Suprapubic skin (tissue), 4 donors: ENCODE results near the gene LLGL1. TPM values are rescaled to one million over a fixed set of nuclear protein-coding genes. Genes with fewer than 3 reads are reported as not detected.

Experiments used
- DNase-seq, 2 donors: peaks; one replicate each; pipeline ENCODE4 v3.0.0-alpha.2; 2019; ENCODE audit warnings: low spot score in 2 of 2
- H3K27ac ChIP-seq: fragments of 200-600 bp; sonication (generic); one replicate; pipeline ENCODE4 v1.5.1; 2019
- H3K27me3 ChIP-seq: fragments of 200-600 bp; sonication (generic); one replicate; pipeline ENCODE4 v1.5.1; 2019
- H3K36me3 ChIP-seq: fragments of 200-600 bp; sonication (generic); one replicate; pipeline ENCODE4 v1.5.1; 2019
- H3K4me1 ChIP-seq: fragments of 200-600 bp; sonication (generic); one replicate; pipeline ENCODE4 v1.5.1; 2019
- H3K4me3 ChIP-seq: fragments of 200-600 bp; sonication (generic); one replicate; pipeline ENCODE4 v1.5.1; 2019; ENCODE audit warnings: mild to moderate bottlenecking
- H3K9me3 ChIP-seq: fragments of 200-600 bp; sonication (generic); one replicate; pipeline ENCODE4 v1.5.1; 2019
- CTCF ChIP-seq, 2 donors: fragments of 200-600 bp in 1 of 2; fragments of 450-650 bp in 1 of 2; sonication (generic) in 1 of 2; IDR thresholded peaks; one replicate each; pipeline ENCODE4 v1.5.1; 2016 to 2019; ENCODE audit warnings: antibody characterized with exemption in 2 of 2, mild to moderate bottlenecking in 1 of 2, moderate library complexity in 1 of 2
- EP300 ChIP-seq: sonication (generic); formaldehyde crosslinking; IDR thresholded peaks from one replicate; pipeline ENCODE4 v1.6.1; 2017; ENCODE audit warnings: antibody characterized with exemption
- POLR2A ChIP-seq, 2 donors: fragments of 450-650 bp; IDR thresholded peaks; one replicate each; pipeline ENCODE4 v1.6.1; 2017; ENCODE audit warnings: antibody characterized with exemption in 2 of 2, mild to moderate bottlenecking in 2 of 2, moderate library complexity in 2 of 2
- POLR2AphosphoS5 ChIP-seq, 3 donors: sonication (generic); formaldehyde crosslinking; IDR thresholded peaks; one replicate each; pipeline ENCODE4 v1.6.1; 2017; ENCODE audit warnings: antibody characterized with exemption in 3 of 3
- WGBS: methylation state at CpG from one replicate; pipeline ENCODE4 v1.1.5; 2018; 5-methylcytosine and 5-hydroxymethylcytosine counted together
- total RNA-seq, 4 donors: library from RNA; depleted of rRNA; stranded (reverse); fragments of >200 nt; gene quantifications; one replicate each; pipeline ENCODE4 v1.1.0, GENCODE V29; 2016

The LLGL1 gene
- total RNA-seq, 4 donors from 2014 or later = 27.7 to 37.1 (median 32.8) TPM

- 89% methylated on average over 3 of the region's 10 CpGs for WGBS
- H3K4me3 ChIP-seq = no peak overlapping the region
- TF ChIP-seq EP300 = no peak
- TF ChIP-seq CTCF (IDR thresholded peaks at IDR 0.05) = no peak
- TF ChIP-seq POLR2A (IDR thresholded peaks at IDR 0.05) = no peak
- no peak for TF ChIP-seq POLR2AphosphoS5 (IDR thresholded peaks at IDR 0.05)
- no peak for DNase-seq
- H3K27me3 ChIP-seq = no peaks in the 10 kb centered on the region
- no peaks in the 10 kb centered on the region for H3K9me3 ChIP-seq
- H3K27ac ChIP-seq = no peak overlapping the region
- peaks cover 7% of the 10 kb centered on the region for H3K4me1 ChIP-seq
- peaks cover 32% of the 10 kb centered on the region for H3K36me3 ChIP-seq
Measured at GRCh38 chr17:18267366-18267765, 41.9 kb downstream of the LLGL1 start.

GRCh38 chr17:18267927-18268711 is 42.7 kb downstream of the LLGL1 start:
- Histone ChIP-seq H3K9me3 (no peaks in the 10 kb centered on the region), H3K4me3 (no peak overlapping the region), H3K27ac (no peak overlapping the region), H3K4me1 (no peaks in the 10 kb centered on the region), H3K27me3 (no peaks in the 10 kb centered on the region), H3K36me3 (peaks cover 33% of the 10 kb centered on the region)
- WGBS = 55% methylated on average over 6 of the region's 14 CpGs
- TF ChIP-seq EP300 (no peak), CTCF (IDR thresholded peaks at IDR 0.05) (no peak), POLR2AphosphoS5 (IDR thresholded peaks at IDR 0.05) (no peak), POLR2A (IDR thresholded peaks at IDR 0.05) (no peak)
- no peak for DNase-seq

GRCh38 chr17:18270046-18270931 is 44.9 kb downstream of the LLGL1 start:
- 83% methylated on average over 11 of the region's 14 CpGs for WGBS
- H3K27me3 ChIP-seq = no peaks in the 10 kb centered on the region
- TF ChIP-seq POLR2AphosphoS5 (IDR thresholded peaks at IDR 0.05) (no peak), EP300 (no peak), CTCF (IDR thresholded peaks at IDR 0.05) (no peak), POLR2A (IDR thresholded peaks at IDR 0.05) (no peak)
- no peak for DNase-seq
- H3K36me3 ChIP-seq = peaks cover 27% of the 10 kb centered on the region
- no peaks in the 10 kb centered on the region for H3K4me1 ChIP-seq
- no peaks in the 10 kb centered on the region for H3K9me3 ChIP-seq
- no peak overlapping the region for H3K4me3 ChIP-seq
- H3K27ac ChIP-seq = no peak overlapping the region

- DNase-seq = no peak
- no peaks in the 10 kb centered on the region for H3K27me3 ChIP-seq
- H3K36me3 ChIP-seq = peaks cover 84% of the 10 kb centered on the region
- no peak overlapping the region for H3K4me3 ChIP-seq
- no peaks in the 10 kb centered on the region for H3K9me3 ChIP-seq
- H3K27ac ChIP-seq = no peak overlapping the region
- 83% methylated on average over 1 of the region's 1 CpG for WGBS
- H3K4me1 ChIP-seq = no peaks in the 10 kb centered on the region
- TF ChIP-seq EP300 = no peak
- TF ChIP-seq POLR2AphosphoS5 (IDR thresholded peaks at IDR 0.05) = no peak
Measured at GRCh38 chr17:18277076-18277475, 51.6 kb downstream of the LLGL1 start.

GRCh38 chr17:18278867-18279266 is 53.4 kb downstream of the LLGL1 start:
- TF ChIP-seq POLR2A (IDR thresholded peaks at IDR 0.05) (no peak), POLR2AphosphoS5 (IDR thresholded peaks at IDR 0.05) (no peak), CTCF (IDR thresholded peaks at IDR 0.05) (no peak), EP300 (no peak)
- DNase-seq = no peak
- WGBS = 86% methylated on average over 3 of the region's 3 CpGs

More at GRCh38 chr17:18278867-18279266, 53.4 kb downstream of the LLGL1 start:
- Histone ChIP-seq H3K4me1 (no peaks in the 10 kb centered on the region), H3K4me3 (no peak overlapping the region), H3K27me3 (no peaks in the 10 kb centered on the region), H3K9me3 (no peaks in the 10 kb centered on the region), H3K27ac (no peak overlapping the region), H3K36me3 (peaks cover 92% of the 10 kb centered on the region)
